Parathyroid adenoma (tissue), 2 donors: ENCODE results near the gene OR11A1.

Source experiments
- H2AFZ ChIP-seq: fragments of 300-600 bp; sonication (generic); one replicate; pipeline ENCODE4 v1.7.0; 2017; ENCODE audit warnings: antibody characterized with exemption, mild to moderate bottlenecking
- H3K27ac ChIP-seq: fragments of 300-600 bp; sonication (generic); one replicate; pipeline ENCODE4 v1.7.0; 2017
- H3K27me3 ChIP-seq: fragments of 300-600 bp; sonication (generic); one replicate; pipeline ENCODE4 v1.7.0; 2017; ENCODE audit warnings: low read length; ENCODE audit not compliant: control insufficient read depth, insufficient read depth
- H3K36me3 ChIP-seq: fragments of 300-600 bp; sonication (generic); one replicate; pipeline ENCODE4 v1.7.0; 2017; ENCODE audit warnings: low read length; ENCODE audit not compliant: control insufficient read depth, insufficient read depth
- H3K4me1 ChIP-seq: fragments of 300-600 bp; sonication (generic); one replicate; pipeline ENCODE4 v1.7.0; 2017; ENCODE audit warnings: control low read depth
- H3K4me2 ChIP-seq: fragments of 300-600 bp; sonication (generic); one replicate; pipeline ENCODE4 v1.7.0; 2017; ENCODE audit warnings: low read length
- H3K4me3 ChIP-seq: fragments of 300-600 bp; sonication (generic); one replicate; pipeline ENCODE4 v1.7.0; 2017; ENCODE audit warnings: low read depth, low read length
- H3K79me2 ChIP-seq: fragments of 300-600 bp; sonication (generic); one replicate; pipeline ENCODE4 v1.7.0; 2017; ENCODE audit warnings: control low read depth
- H3K9ac ChIP-seq: fragments of 300-600 bp; sonication (generic); one replicate; pipeline ENCODE4 v1.7.0; 2017; ENCODE audit warnings: mild to moderate bottlenecking
- H3K9me3 ChIP-seq: fragments of 300-600 bp; sonication (generic); one replicate; pipeline ENCODE4 v1.7.0; 2017; ENCODE audit warnings: low read length; ENCODE audit not compliant: control insufficient read depth
- TF ChIP-seq, protein P1 (sequence below): fragments of 300-600 bp; sonication (generic); IDR thresholded peaks from one replicate; pipeline ENCODE4 v1.7.0; 2017; ENCODE audit warnings: antibody characterized with exemption, mild to moderate bottlenecking
- donor health status: primary hyperparathyroidism.

Gene OR11A1

DNA sequence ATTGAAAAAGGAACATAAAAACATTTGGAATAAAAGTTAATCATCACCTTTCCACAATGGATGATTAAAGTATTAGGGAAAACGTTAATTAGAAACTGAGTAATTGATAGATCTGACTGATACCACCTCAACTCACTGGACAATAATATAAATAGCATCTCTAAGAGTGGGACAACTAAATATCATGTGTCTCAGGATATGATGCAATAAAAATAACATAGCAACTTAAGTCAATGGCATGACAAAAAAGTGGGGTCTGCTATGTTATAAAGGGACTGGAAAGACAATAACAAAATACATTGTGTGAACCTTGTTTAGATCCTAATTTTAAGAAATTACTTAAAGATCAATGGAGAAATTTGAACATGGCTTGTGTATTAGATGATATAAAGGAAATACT lies 31.8 kb downstream of the OR11A1 start:
- TF ChIP-seq, protein P1, sequence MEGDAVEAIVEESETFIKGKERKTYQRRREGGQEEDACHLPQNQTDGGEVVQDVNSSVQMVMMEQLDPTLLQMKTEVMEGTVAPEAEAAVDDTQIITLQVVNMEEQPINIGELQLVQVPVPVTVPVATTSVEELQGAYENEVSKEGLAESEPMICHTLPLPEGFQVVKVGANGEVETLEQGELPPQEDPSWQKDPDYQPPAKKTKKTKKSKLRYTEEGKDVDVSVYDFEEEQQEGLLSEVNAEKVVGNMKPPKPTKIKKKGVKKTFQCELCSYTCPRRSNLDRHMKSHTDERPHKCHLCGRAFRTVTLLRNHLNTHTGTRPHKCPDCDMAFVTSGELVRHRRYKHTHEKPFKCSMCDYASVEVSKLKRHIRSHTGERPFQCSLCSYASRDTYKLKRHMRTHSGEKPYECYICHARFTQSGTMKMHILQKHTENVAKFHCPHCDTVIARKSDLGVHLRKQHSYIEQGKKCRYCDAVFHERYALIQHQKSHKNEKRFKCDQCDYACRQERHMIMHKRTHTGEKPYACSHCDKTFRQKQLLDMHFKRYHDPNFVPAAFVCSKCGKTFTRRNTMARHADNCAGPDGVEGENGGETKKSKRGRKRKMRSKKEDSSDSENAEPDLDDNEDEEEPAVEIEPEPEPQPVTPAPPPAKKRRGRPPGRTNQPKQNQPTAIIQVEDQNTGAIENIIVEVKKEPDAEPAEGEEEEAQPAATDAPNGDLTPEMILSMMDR, result no peak
- Histone ChIP-seq H3K27ac (no peak overlapping the region), H3K9me3 (no peaks in the 10 kb centered on the region), H3K27me3 (no peaks in the 10 kb centered on the region), H3K9ac (no peak overlapping the region), H3K4me2 (no peak overlapping the region), H3K4me1 (no peaks in the 10 kb centered on the region), H3K79me2 (no peaks in the 10 kb centered on the region), H3K4me3 (no peak overlapping the region), H3K36me3 (no peaks in the 10 kb centered on the region), H2AFZ (no peak overlapping the region)

DNA sequence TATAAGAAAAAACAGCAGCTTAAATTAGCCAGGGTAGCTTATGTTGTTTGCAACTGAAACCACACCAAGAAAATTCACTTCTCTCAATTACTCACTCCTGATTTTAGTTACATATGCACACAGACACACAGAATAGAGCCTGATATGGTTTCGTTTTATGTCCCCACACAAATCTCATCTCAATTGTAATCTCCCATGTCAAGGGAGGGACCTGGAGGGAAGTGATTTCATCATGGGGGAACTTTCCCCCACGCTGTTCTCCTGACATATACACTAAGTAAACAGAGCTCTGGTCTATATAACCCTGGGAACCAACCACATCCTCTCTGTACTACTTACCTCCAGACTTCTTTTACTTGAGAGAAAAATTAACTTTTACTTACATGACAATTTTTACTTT lies 32.3 kb downstream of the OR11A1 start:
- no peak overlapping the region for H2AFZ ChIP-seq
- TF ChIP-seq, protein P1, result no peak
- H3K4me3 ChIP-seq, result no peak overlapping the region
- H3K4me1 ChIP-seq, result no peaks in the 10 kb centered on the region
- H3K9ac ChIP-seq, result no peak overlapping the region
- H3K27me3 ChIP-seq, result no peaks in the 10 kb centered on the region
- H3K4me2 ChIP-seq, result no peak overlapping the region
- no peaks in the 10 kb centered on the region for H3K9me3 ChIP-seq
- no peaks in the 10 kb centered on the region for H3K79me2 ChIP-seq
- H3K36me3 ChIP-seq, result no peaks in the 10 kb centered on the region
- no peak overlapping the region for H3K27ac ChIP-seq

DNA sequence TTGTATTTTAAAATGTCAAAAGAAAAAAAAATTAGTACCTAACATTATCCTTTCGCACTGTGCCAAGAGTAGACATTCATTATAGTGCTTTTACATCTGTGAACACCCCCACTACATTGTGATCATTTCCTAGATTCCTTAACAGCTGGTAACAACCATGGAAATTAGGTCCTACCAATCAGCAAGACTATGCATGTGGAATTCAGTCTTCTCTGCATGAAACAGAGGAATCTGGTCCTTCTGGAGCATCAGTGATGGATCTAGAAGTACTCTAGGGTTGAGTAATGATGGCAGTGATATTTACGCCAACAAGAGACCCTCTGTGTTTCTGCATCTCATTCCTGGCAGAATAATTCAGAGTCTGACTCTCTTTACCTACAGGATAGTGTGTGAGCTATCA lies 32.7 kb downstream of the OR11A1 start:
- Histone ChIP-seq H3K4me2 (no peak overlapping the region), H3K9me3 (no peaks in the 10 kb centered on the region), H2AFZ (no peak overlapping the region), H3K36me3 (no peaks in the 10 kb centered on the region), H3K4me1 (no peaks in the 10 kb centered on the region), H3K27ac (no peak overlapping the region), H3K79me2 (no peaks in the 10 kb centered on the region), H3K9ac (no peak overlapping the region), H3K27me3 (no peaks in the 10 kb centered on the region), H3K4me3 (no peak overlapping the region)
- TF ChIP-seq, protein P1, result no peak

DNA sequence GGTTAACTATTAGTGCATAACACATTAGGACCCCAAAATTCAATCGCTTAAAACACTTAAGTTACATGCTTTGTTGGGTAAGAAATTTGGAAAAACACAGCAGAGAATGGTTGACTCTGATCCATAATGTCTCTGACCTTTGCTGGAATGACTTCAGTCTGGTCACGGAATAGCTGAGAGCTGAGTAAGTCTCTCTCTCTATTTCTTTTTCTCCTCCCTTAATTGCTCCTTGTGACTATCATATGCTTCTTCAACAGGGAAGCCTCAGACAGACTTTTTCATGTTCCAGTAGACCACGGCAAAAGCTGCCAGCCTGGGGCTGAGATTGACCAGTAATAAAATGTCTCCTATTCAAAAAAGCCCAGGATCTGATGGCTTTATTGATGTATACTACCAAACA lies 37.4 kb downstream of the OR11A1 start:
- H3K4me3 ChIP-seq, result no peak overlapping the region
- H3K27me3 ChIP-seq, result no peaks in the 10 kb centered on the region
- no peak overlapping the region for H3K4me2 ChIP-seq
- TF ChIP-seq, protein P1, result no peak
- no peak overlapping the region for H3K9ac ChIP-seq
- no peaks in the 10 kb centered on the region for H3K9me3 ChIP-seq
- H3K79me2 ChIP-seq, result no peaks in the 10 kb centered on the region
- no peak overlapping the region for H2AFZ ChIP-seq
- no peak overlapping the region for H3K27ac ChIP-seq
- H3K4me1 ChIP-seq, result no peaks in the 10 kb centered on the region
- H3K36me3 ChIP-seq, result no peaks in the 10 kb centered on the region

DNA sequence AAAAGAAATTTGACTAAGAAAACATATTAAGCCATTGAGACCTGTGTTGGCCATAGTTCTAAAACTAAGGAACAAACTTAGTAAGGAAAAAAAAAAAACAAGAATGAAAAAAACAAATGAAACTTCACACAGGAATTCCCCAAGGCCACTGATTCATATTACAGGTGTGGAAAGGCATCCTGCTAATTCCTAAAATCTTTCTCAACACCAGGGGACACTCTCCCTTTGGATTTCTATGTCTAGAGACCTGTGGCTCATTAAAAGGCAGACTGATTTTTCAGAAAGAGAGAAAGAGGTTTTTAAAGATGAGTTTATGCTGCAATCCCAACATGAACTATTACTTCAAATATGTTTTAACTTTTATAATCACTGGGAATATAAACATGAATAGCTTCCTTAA lies 42.3 kb downstream of the OR11A1 start, which contains the start of gene OR12D1:
Gene OR12D1, plus strand, starts transcription at position 341 of the 400 bp plus-strand sequence.
- Histone ChIP-seq H3K27ac (no peak within 1 kb of the TSS), H3K4me2 (no peak within 1 kb of the TSS), H3K79me2 (no peaks in the 10 kb centered on the region), H3K4me1 (no peaks in the 10 kb centered on the region), H3K9me3 (no peaks in the 10 kb centered on the region), H3K9ac (no peak within 1 kb of the TSS), H3K4me3 (no peak within 1 kb of the TSS), H3K36me3 (no peaks in the 10 kb centered on the region), H2AFZ (no peak within 1 kb of the TSS), H3K27me3 (no peaks in the 10 kb centered on the region)
- TF ChIP-seq, protein P1, result no peak
